HFFc6 (cell line): ENCODE measurements around the gene NEU4. TPM values are rescaled to one million over a fixed set of nuclear protein-coding genes. Genes with fewer than 3 reads are reported as not detected.

ENCODE experiments used
- DNase-seq: peaks from one replicate; pipeline ENCODE4 v3.0.0-alpha.2; 2018
- H3K27ac Mint-ChIP-seq: 2 replicates; pipeline ENCODE4 v1.8.0; 2020; ENCODE audit warnings: mild to moderate bottlenecking, mixed read lengths
- H3K27me3 Mint-ChIP-seq: 2 replicates; pipeline ENCODE4 v1.8.0; 2021; ENCODE audit warnings: mild to moderate bottlenecking, moderate library complexity, mixed read lengths; ENCODE audit not compliant: insufficient read depth
- H3K36me3 Mint-ChIP-seq: 2 replicates; pipeline ENCODE4 v1.8.0; 2021; ENCODE audit warnings: low read depth, mixed read lengths
- H3K4me1 Mint-ChIP-seq: 2 replicates; pipeline ENCODE4 v1.8.0; 2020; ENCODE audit warnings: low read depth, mixed read lengths
- H3K4me3 Mint-ChIP-seq: 2 replicates; pipeline ENCODE4 v1.8.0; 2020; ENCODE audit warnings: mild to moderate bottlenecking, moderate library complexity, mixed read lengths
- H3K9me3 Mint-ChIP-seq: 2 replicates; pipeline ENCODE4 v1.8.0; 2020; ENCODE audit warnings: mild to moderate bottlenecking, mixed read lengths
- CTCF ChIP-seq: fragments of 200-600 bp; sonication (generic); IDR thresholded peaks from 2 replicates; pipeline ENCODE4 v1.5.0; 2021; ENCODE audit warnings: antibody characterized with exemption, mild to moderate bottlenecking
- total RNA-seq, 6 experiments: library from RNA; stranded (reverse); fragmentation: NEBNext Ultra II Directional; extraction: Animal tissue kit (Norgen Biotek cat#: 25700); gene quantifications; 2 replicates in 1 of 6; 3 replicates in 5 of 6; pipeline ENCODE4 v1.2.3, GENCODE V29; 2021

Gene NEU4
- total RNA-seq, 6 experiments from 2014 or later, result 0.08 TPM; not detected in 5

GRCh38 chr2:241773511-241774418 is 35.2 kb upstream of the NEU4 start:
- H3K27ac Mint-ChIP-seq, result no peak overlapping the region
- H3K9me3 Mint-ChIP-seq, result no peaks in the 10 kb centered on the region
- no peak overlapping the region for H3K4me3 Mint-ChIP-seq

DNA sequence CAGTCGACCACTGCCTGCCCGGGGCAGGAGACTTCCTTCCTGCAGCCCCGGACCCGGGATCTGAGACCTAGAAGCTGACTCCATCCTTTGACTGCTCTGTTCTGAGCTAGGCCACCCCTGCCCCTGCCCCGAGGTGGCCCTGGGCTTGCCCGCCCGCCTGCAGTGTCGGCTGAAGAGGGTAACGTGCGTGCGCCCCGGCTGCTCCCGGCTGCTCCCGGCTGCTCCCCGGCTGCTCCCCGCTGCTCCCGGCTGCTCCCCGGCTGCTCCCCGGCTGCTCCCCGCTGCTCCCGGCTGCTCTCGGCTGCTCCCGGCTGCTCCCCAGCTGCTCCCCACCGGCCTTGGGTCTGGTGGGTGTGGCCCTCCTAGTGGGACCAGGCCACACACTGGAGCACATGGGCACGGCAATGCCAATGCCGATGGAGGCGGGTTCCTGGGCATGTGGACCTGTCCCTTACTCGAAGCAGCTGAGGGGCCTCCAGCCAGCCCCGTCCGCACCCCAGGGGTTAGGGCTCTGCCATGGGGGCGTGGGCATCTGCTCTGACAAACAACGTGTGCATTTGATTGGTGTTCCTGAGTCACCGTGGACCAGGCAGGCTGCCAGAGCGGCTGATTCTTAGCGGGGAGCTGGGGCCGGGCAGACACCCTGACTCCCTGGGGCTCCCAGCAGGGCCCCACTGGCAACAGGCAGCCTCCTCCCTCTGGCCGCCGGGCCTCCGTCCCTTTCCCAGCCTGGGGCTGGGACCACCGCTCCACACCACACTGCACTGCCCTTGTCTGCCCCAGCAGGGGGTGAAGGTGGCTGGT is 34.4 kb upstream of the NEU4 start:
- Mint-ChIP-seq H3K27ac (no peak overlapping the region), H3K27me3 (no peaks in the 10 kb centered on the region; the same call in 1 of the 2 replicates), H3K36me3 (no peaks in the 10 kb centered on the region), H3K4me3 (no peak overlapping the region), H3K4me1 (peaks cover 10% of the 10 kb centered on the region), H3K9me3 (no peaks in the 10 kb centered on the region)
- DNase-seq, result peak; percentile 86
- 0 out of 2 replicates have a peak, but pooled peaks have one; percentile 8 for TF ChIP-seq CTCF

More at GRCh38 chr2:241773511-241774418, 35.2 kb upstream of the NEU4 start:
- H3K4me1 Mint-ChIP-seq, result peaks cover 10% of the 10 kb centered on the region
- no peaks in the 10 kb centered on the region for H3K36me3 Mint-ChIP-seq
- no peak for TF ChIP-seq CTCF
- H3K27me3 Mint-ChIP-seq, result no peaks in the 10 kb centered on the region; the same call in 1 of the 2 replicates
- no peak for DNase-seq

DNA sequence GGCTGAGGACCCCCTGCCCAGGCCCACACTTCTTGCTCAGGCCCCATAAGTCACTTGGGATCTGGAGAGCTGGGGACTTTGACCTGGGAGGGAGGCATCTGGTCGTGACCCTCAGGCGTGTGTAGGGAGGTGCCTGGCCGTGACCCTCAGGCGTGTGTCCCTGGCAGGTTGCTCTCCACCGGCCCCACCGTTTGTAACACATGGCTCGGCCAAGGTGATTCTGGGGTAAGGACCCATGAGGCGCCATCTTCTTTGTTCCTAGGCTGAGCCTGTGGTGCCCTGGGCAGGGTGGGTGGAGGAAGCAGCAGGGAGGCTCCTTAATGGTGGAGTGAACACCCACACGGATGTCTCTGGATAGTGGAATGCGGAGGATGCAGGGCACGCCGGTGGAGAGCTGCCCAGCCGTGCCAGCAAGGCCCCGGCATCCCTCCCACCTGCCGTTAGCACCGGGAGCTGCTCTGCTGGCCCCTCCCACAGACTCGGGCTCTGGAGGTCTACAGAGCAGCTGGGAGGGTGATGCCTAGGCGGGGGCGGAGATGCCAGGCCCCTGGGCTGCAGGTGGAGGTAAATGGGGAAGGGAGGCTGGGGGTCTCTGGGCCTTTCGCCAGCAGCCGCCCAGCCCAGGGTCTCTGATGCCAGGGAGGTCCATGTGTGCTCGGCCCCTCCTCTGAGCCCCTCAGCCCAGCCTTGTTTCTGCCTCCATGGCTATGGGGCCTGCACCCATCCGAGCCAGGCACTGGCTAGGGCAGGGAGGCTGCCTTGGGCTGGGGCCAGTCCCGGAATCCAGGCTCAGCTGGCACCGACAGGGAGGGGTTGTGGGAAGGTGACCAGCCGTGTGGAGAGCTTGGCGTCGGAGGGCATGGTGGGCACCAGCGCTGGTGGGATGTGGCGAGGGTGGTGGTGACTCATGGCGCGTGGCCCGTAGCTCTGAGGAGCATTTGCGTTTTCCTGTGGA is 33.5 kb upstream of the NEU4 start:
- Mint-ChIP-seq H3K4me1 (peaks cover 10% of the 10 kb centered on the region), H3K36me3 (no peaks in the 10 kb centered on the region), H3K9me3 (no peaks in the 10 kb centered on the region), H3K4me3 (no peak overlapping the region), H3K27ac (no peak overlapping the region), H3K27me3 (no peaks in the 10 kb centered on the region; the same call in 1 of the 2 replicates)
- no peak for DNase-seq
- TF ChIP-seq CTCF, result no peak

- peaks cover 7% of the 10 kb centered on the region; the same call in 1 of the 2 replicates for H3K9me3 Mint-ChIP-seq
- no peak within 1 kb of the TSS for H3K27ac Mint-ChIP-seq
- H3K4me1 Mint-ChIP-seq, result peaks cover 10% of the 10 kb centered on the region
- no peak within 1 kb of the TSS for H3K4me3 Mint-ChIP-seq
- no peaks in the 10 kb centered on the region; the same call in 1 of the 2 replicates for H3K27me3 Mint-ChIP-seq
- no peak for TF ChIP-seq CTCF
- no peak for DNase-seq
- no peaks in the 10 kb centered on the region for H3K36me3 Mint-ChIP-seq
Measured at GRCh38 chr2:241776336-241777169, 32.4 kb upstream of the NEU4 start, which contains the start of gene GAL3ST2. TSS of gene GAL3ST2 (plus strand) at chr2:241776822. CDS start at chr2:241776956, 134 bp downstream.
